AG10803 (cell line): ENCODE data around the gene SLC36A4.
"Not testable (repeated sequence)": the region's sequence is repeated elsewhere in the genome, so short reads cannot be mapped to it uniquely, and the experiment has no call there.

Experiments
- DNase-seq: peaks from one replicate; pipeline ENCODE4 v3.0.0; 2010; ENCODE audit warnings: low read depth
- H3K4me3 ChIP-seq: 2 replicates; pipeline ENCODE4 v1.5.1; 2011; ENCODE audit warnings: mild to moderate bottlenecking, low read length, control low read depth
- CTCF ChIP-seq: conservative IDR thresholded peaks from 2 replicates; pipeline ENCODE4 v1.5.1; 2011; ENCODE audit warnings: mild to moderate bottlenecking, low read length, control low read depth, inconsistent platforms

Gene SLC36A4

GRCh38 chr11:93197380-93198214 lies at the start of gene SLC36A4:
Gene SLC36A4, minus strand, starts transcription at chr11:93197991. Its CDS starts 159 bp downstream, at chr11:93197832.
- peak within 1 kb of the TSS; percentile 80 for H3K4me3 ChIP-seq
- TF ChIP-seq CTCF = no peak
- DNase-seq = peak; percentile 98

- DNase-seq = not testable (repeated sequence)
These were observed 49.0 kb upstream of the SLC36A4 start for GRCh38 chr11:93246790-93247189.

GRCh38 chr11:93244018-93244417 lies 46.2 kb upstream of the SLC36A4 start:
- DNase-seq = no peak
- no peak overlapping the region for H3K4me3 ChIP-seq
- TF ChIP-seq CTCF = no peak

More at GRCh38 chr11:93246790-93247189, 49.0 kb upstream of the SLC36A4 start:
- H3K4me3 ChIP-seq = not testable (repeated sequence)

GRCh38 chr11:93239966-93240365 lies 42.2 kb upstream of the SLC36A4 start:
- no peak for DNase-seq
- no peak for TF ChIP-seq CTCF
- no peak overlapping the region for H3K4me3 ChIP-seq

- no peak for TF ChIP-seq CTCF
- no peak overlapping the region for H3K4me3 ChIP-seq
- DNase-seq = no peak
These were observed 41.2 kb upstream of the SLC36A4 start for GRCh38 chr11:93238956-93239355.

GRCh38 chr11:93236741-93237675 lies 39.2 kb upstream of the SLC36A4 start:
- DNase-seq = peak; percentile 36
- no peak overlapping the region for H3K4me3 ChIP-seq
- peak; percentile 71 for TF ChIP-seq CTCF

GRCh38 chr11:93234602-93235207 lies 36.9 kb upstream of the SLC36A4 start:
- peak; percentile 79 for DNase-seq
- H3K4me3 ChIP-seq = no peak overlapping the region
- TF ChIP-seq CTCF = peak; percentile 98
